ENCODE results near the gene AMBN.
A peak's percentile ranks its signal among the peaks of the same experiment; 100 is the strongest.

AMBN gene
- total RNA-seq: 0 to 0.07 reads per million in 2 donors

DNA sequence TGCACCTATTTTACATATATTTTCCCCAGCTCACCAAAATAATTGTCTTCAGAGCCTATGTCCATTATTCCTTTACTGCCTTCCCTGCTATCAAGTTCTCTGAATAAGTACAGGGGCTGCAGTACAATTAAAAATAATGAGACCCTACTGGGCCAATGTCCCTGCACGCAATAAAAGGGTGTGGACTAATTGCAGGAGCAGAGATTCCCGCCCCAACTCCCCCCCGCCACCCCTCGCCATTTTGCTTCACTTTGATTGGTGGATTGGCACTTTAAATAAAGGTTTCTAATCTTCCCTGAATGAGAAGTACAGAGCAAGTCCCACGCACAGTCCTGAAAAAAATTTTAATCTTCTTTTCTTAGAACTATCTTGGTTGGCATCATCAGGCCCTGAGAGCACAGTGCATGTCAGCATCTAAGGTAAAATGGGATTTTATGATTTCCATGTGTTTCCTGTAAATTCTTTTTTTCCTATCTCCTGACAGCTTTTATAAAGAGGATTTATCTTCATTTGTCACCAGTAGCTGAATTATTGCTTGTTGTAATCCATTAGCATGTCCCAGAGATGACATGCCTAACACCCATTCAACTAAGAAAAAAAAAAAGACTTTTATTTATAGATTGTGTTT lies at the start of gene AMBN:
TSS of gene AMBN (plus strand) at position 302 of the 628 bp plus-strand sequence. CDS start at position 405, 103 bp downstream.
- no peak for DNase-seq

DNA sequence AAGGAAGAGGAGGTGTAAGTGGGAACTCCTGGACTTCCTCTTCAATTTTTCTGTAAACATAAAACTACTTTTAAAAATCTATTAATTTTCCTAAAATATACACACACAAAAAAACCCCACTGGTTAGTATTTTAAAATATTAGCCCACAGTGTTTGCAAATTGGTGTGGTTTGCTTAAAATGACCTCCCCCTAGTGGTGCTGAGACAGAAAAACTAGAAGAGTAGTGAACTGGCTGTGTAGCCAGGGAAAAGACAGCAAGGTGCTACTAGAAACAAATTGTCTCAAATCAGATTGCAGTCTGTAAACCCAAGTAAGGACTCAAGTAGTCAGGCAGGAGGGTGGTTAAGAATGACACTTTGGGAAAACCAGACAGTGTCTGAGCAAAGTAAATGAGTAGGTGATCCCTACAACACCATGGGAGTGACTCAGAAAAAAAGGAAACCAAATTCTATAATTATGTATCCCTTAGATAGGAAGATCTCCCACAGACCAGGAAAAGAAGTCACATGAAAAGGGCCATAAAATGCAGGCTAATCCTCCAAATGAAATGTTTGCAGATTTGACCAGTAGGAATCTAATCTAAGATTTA lies 47.7 kb upstream of the AMBN start:
- DNase-seq: peak in 1 of 5 experiments; percentile 1

DNA sequence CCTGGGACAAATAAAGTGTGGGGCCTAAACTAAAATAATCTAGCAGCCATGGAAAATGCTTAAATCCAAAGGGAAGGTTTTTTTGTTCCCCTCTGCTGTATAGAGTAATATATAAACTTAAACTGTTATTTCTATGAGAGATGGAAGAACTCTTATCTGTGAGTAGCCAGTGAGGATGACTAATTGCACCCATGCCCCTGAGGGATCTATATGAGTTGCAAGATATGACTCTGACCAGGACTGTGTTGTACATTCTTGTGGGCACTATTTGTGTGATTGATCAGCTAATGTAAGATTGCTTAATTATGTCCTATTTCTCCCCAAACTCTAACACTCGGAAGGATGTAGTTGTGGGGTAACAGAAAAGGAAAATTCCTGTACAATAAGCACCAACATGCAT lies 35.2 kb upstream of the AMBN start:
- DNase-seq: no peak

DNA sequence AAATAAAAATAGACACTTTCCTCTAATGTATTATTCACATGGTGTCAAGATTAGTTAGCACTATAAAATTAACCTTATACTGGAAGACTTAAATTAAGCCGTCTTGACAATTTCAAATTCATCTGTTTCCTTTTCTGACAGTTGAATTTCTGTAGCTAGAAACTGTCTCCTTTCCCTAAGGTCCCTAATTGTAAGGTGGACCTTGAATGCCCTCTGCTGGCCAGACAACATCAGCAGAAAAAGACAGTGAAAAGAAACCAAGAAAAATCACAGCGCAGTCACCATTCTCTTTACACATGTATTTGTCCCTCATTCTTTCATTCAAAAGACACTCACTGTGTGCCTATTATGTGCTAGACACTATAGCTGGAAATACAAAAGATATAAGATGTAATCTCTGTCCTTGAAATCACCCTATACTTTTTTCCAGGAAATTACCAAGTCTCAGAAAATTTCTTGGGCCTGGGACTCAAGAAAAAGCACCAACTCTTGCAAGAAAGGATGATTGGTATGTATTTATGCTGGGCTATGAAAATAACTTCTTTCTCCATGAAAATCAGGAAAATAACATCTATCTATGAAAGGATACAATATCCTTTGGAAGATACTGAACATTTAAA lies 32.7 kb upstream of the AMBN start:
- DNase-seq: peak in 1 of 5 experiments; percentile 31

DNA sequence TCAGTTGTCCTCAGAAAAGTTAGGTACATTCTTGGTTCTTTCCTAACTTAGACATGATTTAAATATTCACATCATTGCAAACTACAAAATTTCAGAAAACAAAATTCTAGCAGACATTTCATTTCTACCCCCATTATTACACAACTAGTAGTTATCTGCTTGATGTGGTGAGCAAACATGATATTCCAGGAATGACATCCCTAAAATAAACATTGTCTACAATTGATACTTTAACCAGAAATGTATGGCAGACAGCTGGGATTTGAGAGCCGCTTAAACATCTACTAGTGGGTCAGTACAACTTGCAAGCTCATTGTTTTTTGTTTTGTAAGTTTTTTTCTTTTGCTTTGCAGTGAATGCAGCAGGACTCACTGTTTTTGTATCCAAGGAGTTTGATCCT lies 32.1 kb upstream of the AMBN start:
- DNase-seq: no peak

GRCh38 chr4:70564033-70564432 lies 28.0 kb upstream of the AMBN start:
- DNase-seq: no peak

GRCh38 chr4:70570796-70571195 lies 21.3 kb upstream of the AMBN start:
- no peak for DNase-seq

DNA sequence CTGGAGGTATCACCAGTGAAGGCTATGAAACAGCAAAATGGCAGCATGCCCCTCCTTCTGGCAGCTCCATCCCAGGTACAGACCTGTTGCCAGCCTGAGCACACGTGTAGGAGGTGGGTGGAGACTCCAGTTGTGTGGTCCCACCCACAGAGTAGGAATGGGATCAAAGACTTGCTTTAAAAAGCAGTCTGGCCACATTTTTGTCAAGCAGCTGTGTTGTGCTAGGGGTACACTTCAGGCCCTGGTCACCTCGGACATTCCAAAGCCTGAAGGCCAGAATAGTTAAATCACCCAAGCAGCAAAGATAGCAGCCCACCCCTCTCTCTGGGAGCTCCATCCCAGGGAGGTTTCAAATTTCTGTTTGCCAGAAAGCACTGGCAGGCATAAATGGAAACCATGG lies 20.3 kb upstream of the AMBN start:
- DNase-seq: no peak

GRCh38 chr4:70575964-70576363 lies 16.1 kb upstream of the AMBN start:
- DNase-seq: no peak

GRCh38 chr4:70577220-70577927 lies 14.7 kb upstream of the AMBN start:
- DNase-seq: no peak

GRCh38 chr4:70581980-70582379 lies 10.1 kb upstream of the AMBN start:
- DNase-seq: no peak

GRCh38 chr4:70583952-70584834 lies 7.9 kb upstream of the AMBN start:
- no peak for DNase-seq

DNA sequence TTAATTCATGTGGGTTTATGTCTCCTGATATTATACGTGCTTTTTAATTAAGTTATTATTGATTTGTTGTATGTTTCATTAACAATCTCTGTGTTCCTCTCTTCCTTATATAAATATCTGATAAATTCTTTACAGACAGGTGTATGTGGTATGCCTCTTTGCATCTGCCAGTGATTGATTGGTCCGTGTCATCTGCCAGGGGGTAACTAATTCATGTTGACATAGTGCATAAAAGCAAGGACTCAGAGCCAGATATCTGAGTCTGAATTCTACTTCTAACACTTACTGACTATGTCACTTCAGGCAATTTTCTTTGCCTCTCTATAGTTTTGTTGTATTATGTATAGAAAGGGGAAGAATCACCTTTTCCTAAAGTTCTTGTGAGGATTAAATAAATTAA lies 5.2 kb upstream of the AMBN start:
- no peak for DNase-seq

GRCh38 chr4:70589785-70590184 lies 2.3 kb upstream of the AMBN start:
- DNase-seq: no peak

DNA sequence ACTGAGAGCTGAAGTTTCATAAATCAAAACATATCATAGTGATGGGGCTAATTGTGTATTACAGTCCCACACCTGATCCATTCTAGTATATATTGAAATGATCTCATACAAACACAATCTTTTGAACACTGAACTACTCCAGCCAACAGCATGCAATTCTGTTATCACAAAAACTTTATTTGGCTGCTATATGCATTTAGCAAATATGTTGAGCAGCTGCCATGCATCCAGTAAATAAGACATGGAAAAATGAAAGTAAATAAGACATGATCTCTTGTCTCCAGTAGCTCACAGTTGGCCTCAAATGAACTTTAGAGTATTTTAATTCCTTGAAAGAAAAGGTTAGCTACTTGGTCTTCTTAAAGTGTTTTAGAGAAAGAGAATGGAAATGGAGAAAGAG lies 2.1 kb downstream of the AMBN start:
- DNase-seq: no peak

DNA sequence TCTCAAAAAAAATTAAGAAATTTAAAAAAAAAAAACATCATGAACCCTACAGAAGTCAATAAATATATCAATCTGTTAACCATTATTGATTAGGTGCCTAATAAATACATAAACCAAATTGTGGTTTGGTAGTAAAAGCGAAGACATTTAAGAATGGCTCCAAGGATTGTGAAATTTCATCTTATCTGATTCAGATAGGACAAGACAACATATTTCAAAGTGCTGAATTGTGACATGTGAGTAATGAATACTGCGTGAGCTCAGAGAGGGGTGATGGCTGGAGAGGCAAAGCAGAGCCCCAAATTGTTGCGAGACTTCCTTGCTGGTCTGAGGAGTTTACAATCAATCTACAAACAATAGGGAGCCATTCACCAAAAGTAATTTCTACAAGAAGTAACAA lies 8.2 kb downstream of the AMBN start:
- no peak for DNase-seq

- no peak for DNase-seq
Measured at GRCh38 chr4:70600977-70601376, 8.9 kb downstream of the AMBN start.

- DNase-seq: peak; percentile 9 to 80 (median 33)
Measured at GRCh38 chr4:70601422-70602039, 9.5 kb downstream of the AMBN start.

GRCh38 chr4:70603856-70604255 lies 11.8 kb downstream of the AMBN start:
- no peak for DNase-seq

- DNase-seq: no peak
Measured at GRCh38 chr4:70606459-70606858, 14.4 kb downstream of the AMBN start.

DNA sequence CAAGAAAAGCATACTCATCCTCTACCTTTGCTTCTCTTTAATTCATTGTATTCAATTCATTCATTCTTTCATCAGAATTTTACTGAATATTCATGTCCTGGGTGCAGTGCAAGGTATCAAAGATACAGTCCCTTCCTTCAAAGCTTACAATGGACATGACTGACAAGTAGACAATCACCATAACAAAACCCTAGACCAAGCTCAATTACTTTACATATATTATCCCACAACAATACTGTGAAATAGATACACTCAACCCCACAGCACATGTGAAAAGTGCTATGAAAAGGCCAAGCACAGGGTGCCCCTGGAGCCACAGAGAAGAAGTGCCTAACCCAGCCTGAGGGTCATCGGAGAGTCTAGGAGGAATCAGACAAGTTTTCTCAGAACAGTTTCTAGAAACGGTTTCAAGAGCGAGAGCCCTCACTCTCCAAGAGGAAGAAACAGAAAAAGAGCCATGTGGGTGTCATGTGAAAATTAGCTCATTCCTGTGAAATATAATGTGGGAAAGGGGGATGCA lies 15.3 kb downstream of the AMBN start:
- DNase-seq: no peak

DNA sequence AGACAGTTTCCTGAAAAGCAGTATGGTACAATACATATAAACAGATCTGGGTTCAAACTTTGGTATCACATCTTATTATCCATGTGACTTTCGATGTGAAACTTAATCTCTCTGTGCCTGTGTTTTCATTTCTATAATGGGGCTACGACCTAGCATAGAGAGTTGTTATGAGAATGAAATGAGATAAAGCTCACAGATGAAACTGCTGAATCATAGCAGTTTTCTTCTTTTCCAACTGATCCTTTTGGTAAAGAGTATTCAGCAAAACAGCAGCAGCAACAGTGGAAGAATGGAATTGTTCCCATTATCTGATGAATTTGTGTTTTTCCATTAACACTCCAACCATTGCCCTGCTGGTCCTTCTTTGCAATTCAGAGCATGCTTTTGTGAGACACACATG lies 16.3 kb downstream of the AMBN start:
- no peak for DNase-seq

Measured in T-helper 2 cell (primary cell).